Neuronal stem cell (in vitro differentiated cells): ENCODE measurements around the gene EHMT1.

Experiments
- DNase-seq: peaks from one replicate; pipeline ENCODE4 v3.0.0-alpha.2; 2013; ENCODE audit warnings: low spot score
- H2AFZ ChIP-seq: one replicate; pipeline ENCODE4 v1.6.1; 2013; ENCODE audit warnings: mild to moderate bottlenecking, low read length, inconsistent platforms
- H2AK5ac ChIP-seq: 2 replicates; pipeline ENCODE4 v1.6.1; 2013; ENCODE audit warnings: low read depth, mild to moderate bottlenecking, inconsistent platforms, low read length, moderate library complexity, mixed read lengths
- H2BK120ac ChIP-seq: 2 replicates; pipeline ENCODE4 v1.6.1; 2013; ENCODE audit warnings: low read depth, mild to moderate bottlenecking, inconsistent platforms, low read length, moderate library complexity, mixed read lengths
- H2BK12ac ChIP-seq: one replicate; pipeline ENCODE4 v1.6.1; 2013; ENCODE audit warnings: low read length, inconsistent platforms
- H2BK15ac ChIP-seq: 2 replicates; pipeline ENCODE4 v1.6.1; 2013; ENCODE audit warnings: mild to moderate bottlenecking, low read length, inconsistent platforms, mixed read lengths
- H2BK5ac ChIP-seq: one replicate; pipeline ENCODE4 v1.6.1; 2013; ENCODE audit warnings: inconsistent platforms, mild to moderate bottlenecking, low read length, moderate library complexity
- H3K14ac ChIP-seq: one replicate; pipeline ENCODE4 v1.6.1; 2013; ENCODE audit warnings: low read length, inconsistent platforms
- H3K18ac ChIP-seq: 2 replicates; pipeline ENCODE4 v1.6.1; 2013; ENCODE audit warnings: low read length, inconsistent platforms
- H3K23ac ChIP-seq: 2 replicates; pipeline ENCODE4 v1.6.1; 2013; ENCODE audit warnings: low read depth, mild to moderate bottlenecking, mixed read lengths, low read length, inconsistent platforms; ENCODE audit not compliant: poor library complexity
- H3K27ac ChIP-seq: replicated peaks from 3 replicates; pipeline ENCODE4 v1.5.1; 2013; ENCODE audit warnings: low read length, inconsistent platforms
- H3K27me3 ChIP-seq, 3 experiments: 2 replicates each; pipeline ENCODE4 v1.6.1; 2013; ENCODE audit warnings: low read length in 3 of 3, mild to moderate bottlenecking in 2 of 3, inconsistent platforms in 1 of 3, low read depth in 1 of 3, mixed read lengths in 1 of 3, moderate library complexity in 1 of 3; ENCODE audit not compliant: control insufficient read depth in 3 of 3, insufficient read depth in 3 of 3
- H3K36me3 ChIP-seq, 2 donors: replicated peaks in 1 of 2; 2 replicates each; pipeline ENCODE4 v1.6.1; 2013; ENCODE audit warnings: low read length in 2 of 2; ENCODE audit not compliant: control insufficient read depth in 2 of 2, insufficient read depth in 2 of 2
- H3K4ac ChIP-seq: 2 replicates; pipeline ENCODE4 v1.6.1; 2013; ENCODE audit warnings: inconsistent platforms, mild to moderate bottlenecking, low read length, moderate library complexity
- H3K4me1 ChIP-seq, 2 donors: 1 replicate in 1 of 2; 2 replicates in 1 of 2; pipeline ENCODE4 v1.6.1; 2013; ENCODE audit warnings: low read length in 2 of 2, low read depth in 1 of 2; ENCODE audit not compliant: control insufficient read depth in 2 of 2, insufficient read depth in 1 of 2
- H3K4me2 ChIP-seq: one replicate; pipeline ENCODE4 v1.6.1; 2013; ENCODE audit warnings: mild to moderate bottlenecking, low read length, inconsistent platforms; ENCODE audit not compliant: insufficient read depth, poor library complexity, severe bottlenecking
- H3K4me3 ChIP-seq, 2 donors: 2 replicates each; pipeline ENCODE4 v1.5.1; 2013; ENCODE audit warnings: low read length in 2 of 2, mild to moderate bottlenecking in 2 of 2, inconsistent platforms in 1 of 2, moderate library complexity in 1 of 2
- H3K79me1 ChIP-seq: one replicate; pipeline ENCODE4 v1.6.1; 2013; ENCODE audit warnings: low read depth, mild to moderate bottlenecking, inconsistent platforms, low read length, moderate library complexity
- H3K9ac ChIP-seq: one replicate; pipeline ENCODE4 v1.6.1; 2013; ENCODE audit warnings: mild to moderate bottlenecking, low read depth, low read length, inconsistent platforms; ENCODE audit not compliant: poor library complexity
- H3K9me3 ChIP-seq, 2 donors: replicated peaks in 1 of 2; 2 replicates each; pipeline versions ENCODE3 to v1.6.1; 2013; ENCODE audit warnings: low read length in 2 of 2, mild to moderate bottlenecking in 2 of 2, inconsistent platforms in 1 of 2, low read depth in 1 of 2, mixed read lengths in 1 of 2, moderate library complexity in 1 of 2; ENCODE audit not compliant: control insufficient read depth in 2 of 2, insufficient read depth in 1 of 2
- H4K8ac ChIP-seq: one replicate; pipeline ENCODE4 v1.6.1; 2013; ENCODE audit warnings: low read depth, mild to moderate bottlenecking, inconsistent platforms, low read length, moderate library complexity
- H4K91ac ChIP-seq: one replicate; pipeline ENCODE4 v1.6.1; 2013; ENCODE audit warnings: low read length, low read depth, mild to moderate bottlenecking, inconsistent platforms; ENCODE audit not compliant: poor library complexity
- WGBS, 2 donors: extraction: QIAGEN DNeasy Blood & Tissue Kit; methylation state at CpG; one replicate each; pipeline ENCODE4 v1.1.7; 2013; ENCODE audit warnings: missing lambda C conversion rate in 2 of 2, mixed read lengths in 1 of 2; ENCODE audit not compliant: insufficient read length in 2 of 2, insufficient replicate concordance in 1 of 2; ENCODE audit errors: extremely low coverage in 2 of 2; 5-methylcytosine and 5-hydroxymethylcytosine counted together

The EHMT1 gene

GRCh38 chr9:137748741-137749140, 129.9 kb downstream of the EHMT1 start:
- Histone ChIP-seq H3K18ac (no peak overlapping the region), H2AFZ (no peak overlapping the region)

GRCh38 chr9:137749511-137749910, 130.7 kb downstream of the EHMT1 start:
- no peak overlapping the region for H3K4ac ChIP-seq
- H3K14ac ChIP-seq, result no peak overlapping the region
- no peak overlapping the region for H2BK120ac ChIP-seq
- no peak overlapping the region for H3K18ac ChIP-seq
- H3K27ac ChIP-seq, result no peak overlapping the region
- peaks cover 13% of the 10 kb centered on the region for H3K79me1 ChIP-seq
- H3K4me2 ChIP-seq, result no peak overlapping the region
- peaks cover 0 to 3% of the 10 kb centered on the region in 2 donors for H3K9me3 ChIP-seq
- H2BK5ac ChIP-seq, result no peak overlapping the region
- H2AFZ ChIP-seq, result no peak overlapping the region
- no peak overlapping the region for H2BK12ac ChIP-seq
- H2AK5ac ChIP-seq, result no peak overlapping the region
- H3K23ac ChIP-seq, result no peak overlapping the region
- H2BK15ac ChIP-seq, result no peak overlapping the region
- H4K91ac ChIP-seq, result no peak overlapping the region
- peaks cover 3 to 11% of the 10 kb centered on the region in 2 donors for H3K4me1 ChIP-seq
- H3K27me3 ChIP-seq, result no peaks in the 10 kb centered on the region
- H3K36me3 ChIP-seq, result peaks cover 35 to 86% of the 10 kb centered on the region in 2 donors
- H3K9ac ChIP-seq, result no peak overlapping the region
- DNase-seq, result no peak
- no CpG with 5 or more reads among the region's 4 CpGs for WGBS, 2 donors
- H3K4me3 ChIP-seq, result no peak overlapping the region
- H4K8ac ChIP-seq, result no peak overlapping the region

More at GRCh38 chr9:137748741-137749140, 129.9 kb downstream of the EHMT1 start:
- H2BK5ac ChIP-seq, result no peak overlapping the region
- H2BK120ac ChIP-seq, result no peak overlapping the region
- H3K4me2 ChIP-seq, result no peak overlapping the region
- no peak overlapping the region for H3K27ac ChIP-seq
- H3K4me3 ChIP-seq, result no peak overlapping the region
- peaks cover 3 to 11% of the 10 kb centered on the region in 2 donors for H3K4me1 ChIP-seq
- no peak overlapping the region for H3K14ac ChIP-seq
- H3K23ac ChIP-seq, result no peak overlapping the region
- H3K36me3 ChIP-seq, result peaks cover 35 to 86% of the 10 kb centered on the region in 2 donors
- no peak overlapping the region for H4K8ac ChIP-seq
- no peak overlapping the region for H3K4ac ChIP-seq
- H2AK5ac ChIP-seq, result no peak overlapping the region
- H4K91ac ChIP-seq, result no peak overlapping the region
- no peaks in the 10 kb centered on the region for H3K27me3 ChIP-seq
- H3K9me3 ChIP-seq, result peaks cover 0 to 2% of the 10 kb centered on the region in 2 donors
- no peak for DNase-seq
- H3K9ac ChIP-seq, result no peak overlapping the region
- WGBS, 2 donors, result no CpG with 5 or more reads among the region's 3 CpGs
- peaks cover 11% of the 10 kb centered on the region for H3K79me1 ChIP-seq
- H2BK15ac ChIP-seq, result no peak overlapping the region
- H2BK12ac ChIP-seq, result no peak overlapping the region

- Histone ChIP-seq H4K91ac (no peak overlapping the region), H2BK5ac (no peak overlapping the region), H3K9me3 (peaks cover 4 to 8% of the 10 kb centered on the region in 2 donors), H3K4me3 (no peak overlapping the region), H2BK15ac (no peak overlapping the region), H3K36me3 (peaks cover 36 to 86% of the 10 kb centered on the region in 2 donors), H2BK120ac (no peak overlapping the region), H3K9ac (no peak overlapping the region), H3K27ac (no peak overlapping the region), H3K4ac (no peak overlapping the region), H3K4me1 (peaks cover 3 to 11% of the 10 kb centered on the region in 2 donors), H3K27me3 (no peaks in the 10 kb centered on the region), H4K8ac (no peak overlapping the region), H3K4me2 (no peak overlapping the region), H3K79me1 (peaks cover 13% of the 10 kb centered on the region), H2AK5ac (no peak overlapping the region), H2AFZ (no peak overlapping the region), H3K14ac (no peak overlapping the region), H2BK12ac (no peak overlapping the region), H3K18ac (no peak overlapping the region), H3K23ac (no peak overlapping the region)
- WGBS, 2 donors, result no CpG with 5 or more reads among the region's 3 CpGs
- no peak for DNase-seq
Observed at GRCh38 chr9:137750007-137750406, 131.2 kb downstream of the EHMT1 start.

- Histone ChIP-seq H3K4me1 (peaks cover 1 to 10% of the 10 kb centered on the region in 2 donors), H3K79me1 (peaks cover 14% of the 10 kb centered on the region), H3K23ac (no peak overlapping the region), H3K9ac (no peak overlapping the region), H3K36me3 (peaks cover 40 to 86% of the 10 kb centered on the region in 2 donors), H3K4me3 (no peak overlapping the region), H3K9me3 (peaks cover 8 to 13% of the 10 kb centered on the region in 2 donors), H2BK120ac (no peak overlapping the region), H3K27me3 (no peaks in the 10 kb centered on the region), H2BK12ac (no peak overlapping the region), H3K4ac (no peak overlapping the region), H3K4me2 (no peak overlapping the region), H4K91ac (no peak overlapping the region), H2AK5ac (no peak overlapping the region), H4K8ac (no peak overlapping the region), H3K14ac (no peak overlapping the region), H2AFZ (no peak overlapping the region), H3K27ac (no peak overlapping the region), H3K18ac (no peak overlapping the region), H2BK15ac (no peak overlapping the region), H2BK5ac (no peak overlapping the region)
- DNase-seq, result no peak
- no CpG with 5 or more reads among the region's 10 CpGs for WGBS, 2 donors
Observed at GRCh38 chr9:137750566-137750965, 131.8 kb downstream of the EHMT1 start.
